GM12878 (cell line): ENCODE measurements around the gene ACADS. TPM values are rescaled to one million over a fixed set of nuclear protein-coding genes. Genes with fewer than 3 reads are reported as not detected.
A peak's percentile ranks its signal among the peaks of the same experiment; 100 is the strongest.

Experiments
- FOXM1 ChIP-seq: IDR thresholded peaks from 2 replicates; pipeline ENCODE4 v1.6.1; 2012; ENCODE audit warnings: low read depth, mild to moderate bottlenecking, inconsistent platforms, low read length, moderate library complexity
- HDGF ChIP-seq: fragments of 450-650 bp; IDR thresholded peaks from 2 replicates; pipeline ENCODE4 v1.6.1; 2016; ENCODE audit warnings: antibody characterized with exemption
- LARP7 ChIP-seq: fragments of 450-650 bp; IDR thresholded peaks from 2 replicates; pipeline ENCODE4 v1.6.1; 2017; ENCODE audit warnings: mild to moderate bottlenecking
- NBN ChIP-seq: fragments of 450-650 bp; IDR thresholded peaks from 2 replicates; pipeline ENCODE4 v1.6.1; 2016
- NFIC ChIP-seq: IDR thresholded peaks from 2 replicates; pipeline ENCODE4 v1.6.1; 2012; ENCODE audit warnings: low read depth, mild to moderate bottlenecking, inconsistent platforms, low read length, moderate library complexity
- PBX3 ChIP-seq: IDR thresholded peaks from 2 replicates; pipeline ENCODE4 v1.6.1; 2011; ENCODE audit warnings: mild to moderate bottlenecking, low read depth, low read length, moderate library complexity; ENCODE audit not compliant: insufficient replicate concordance
- POU2F2 ChIP-seq: IDR thresholded peaks from 3 replicates; pipeline ENCODE4 v1.6.1; 2011; ENCODE audit warnings: low read depth, mild to moderate bottlenecking, low read length, borderline replicate concordance
- PRDM15 ChIP-seq: fragments of 450-650 bp; formaldehyde crosslinking; IDR thresholded peaks from 2 replicates; pipeline ENCODE4 v1.4.0; 2020; ENCODE audit warnings: mild to moderate bottlenecking, moderate library complexity
- SMC3 ChIP-seq: IDR thresholded peaks from 2 replicates; pipeline ENCODE4 v1.6.1; 2011; ENCODE audit warnings: low read length, improper control_type of control experiment, borderline replicate concordance
- SP1 ChIP-seq: IDR thresholded peaks from one replicate; pipeline ENCODE4 v1.6.1; 2011; ENCODE audit warnings: low read depth, low read length
- SUZ12 ChIP-seq: fragments of 200-600 bp; sonication (generic); IDR thresholded peaks from one replicate; pipeline ENCODE4 v1.6.1; 2018; ENCODE audit warnings: antibody characterized with exemption, mild to moderate bottlenecking; ENCODE audit not compliant: unreplicated experiment
- ZNF24 ChIP-seq: fragments of 450-650 bp; IDR thresholded peaks from 2 replicates; pipeline ENCODE4 v1.6.1; 2017; ENCODE audit warnings: antibody characterized with exemption, mild to moderate bottlenecking
- ZZZ3 ChIP-seq: IDR thresholded peaks from 2 replicates; pipeline ENCODE4 v1.6.1; 2011; ENCODE audit warnings: low read depth; ENCODE audit not compliant: control insufficient read depth, insufficient read length
- polyA plus RNA-seq, 11 experiments: library from polyadenylated mRNA; depleted of rRNA in 4 of 11; unstranded in 6 of 11; stranded (reverse) in 5 of 11; fragments of >200 nt; fragmentation: Nextera tagmentation in 4 of 11; fragmentation: Illumina TruSeq in 1 of 11; extraction: Ambion mirVana in 4 of 11; extraction: Trizol in 1 of 11; gene quantifications; 1 replicate in 1 of 11; 2 replicates in 10 of 11; pipeline versions ENCODE4 v1.2.1 to v1.2.3, GENCODE V29; 2011 to 2016; ENCODE audit warnings: inconsistent platforms in 2 of 11, missing spikeins in 2 of 11, low read depth in 1 of 11
- total RNA-seq, 4 experiments: library from RNA; depleted of rRNA in 3 of 4; stranded (reverse); fragments of >200 nt in 3 of 4; fragmentation: Illumina TruSeq in 1 of 4; extraction: Trizol in 1 of 4; gene quantifications; 2 replicates each; pipeline versions ENCODE4 v1.2.1 to v1.2.3, GENCODE V29; 2013 to 2021
- TF ChIP-seq, protein P1 (sequence below): fragments of 450-650 bp; IDR thresholded peaks from 2 replicates; pipeline ENCODE4 v1.6.1; 2016; ENCODE audit warnings: mild to moderate bottlenecking
- TF ChIP-seq, protein P2 (sequence below): fragments of 450-650 bp; IDR thresholded peaks from 2 replicates; pipeline ENCODE4 v1.6.1; 2016; ENCODE audit warnings: mild to moderate bottlenecking, moderate library complexity, borderline replicate concordance

ACADS gene
- total and polyA plus RNA-seq, 10 of the 15 experiments (the other 5 are each of a cell fraction or from before 2014, with no cell fraction given): 0.05 to 18.1 (median 10.2) TPM

GRCh38 chr12:120767071-120768024 lies 41.7 kb downstream of the ACADS start (continued):
- TF ChIP-seq PRDM15 (CRISPR knock-in tag) (no peak), LARP7 (no peak), HDGF (no peak), ZNF24 (no peak), ZZZ3 (no peak), SMC3 (peak; percentile 14; the same call in 1 of the 2 replicates), NBN (no peak), SUZ12 (no peak), NFIC (no peak), PBX3 (peak; percentile 60), FOXM1 (no peak), SP1 (no peak), POU2F2 (0 out of 3 replicates have a peak, but pooled peaks have one; percentile 36)
- TF ChIP-seq, protein P1, sequence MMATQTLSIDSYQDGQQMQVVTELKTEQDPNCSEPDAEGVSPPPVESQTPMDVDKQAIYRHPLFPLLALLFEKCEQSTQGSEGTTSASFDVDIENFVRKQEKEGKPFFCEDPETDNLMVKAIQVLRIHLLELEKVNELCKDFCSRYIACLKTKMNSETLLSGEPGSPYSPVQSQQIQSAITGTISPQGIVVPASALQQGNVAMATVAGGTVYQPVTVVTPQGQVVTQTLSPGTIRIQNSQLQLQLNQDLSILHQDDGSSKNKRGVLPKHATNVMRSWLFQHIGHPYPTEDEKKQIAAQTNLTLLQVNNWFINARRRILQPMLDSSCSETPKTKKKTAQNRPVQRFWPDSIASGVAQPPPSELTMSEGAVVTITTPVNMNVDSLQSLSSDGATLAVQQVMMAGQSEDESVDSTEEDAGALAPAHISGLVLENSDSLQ: peak; percentile 50; the same call in 1 of the 2 replicates
- TF ChIP-seq, protein P2, sequence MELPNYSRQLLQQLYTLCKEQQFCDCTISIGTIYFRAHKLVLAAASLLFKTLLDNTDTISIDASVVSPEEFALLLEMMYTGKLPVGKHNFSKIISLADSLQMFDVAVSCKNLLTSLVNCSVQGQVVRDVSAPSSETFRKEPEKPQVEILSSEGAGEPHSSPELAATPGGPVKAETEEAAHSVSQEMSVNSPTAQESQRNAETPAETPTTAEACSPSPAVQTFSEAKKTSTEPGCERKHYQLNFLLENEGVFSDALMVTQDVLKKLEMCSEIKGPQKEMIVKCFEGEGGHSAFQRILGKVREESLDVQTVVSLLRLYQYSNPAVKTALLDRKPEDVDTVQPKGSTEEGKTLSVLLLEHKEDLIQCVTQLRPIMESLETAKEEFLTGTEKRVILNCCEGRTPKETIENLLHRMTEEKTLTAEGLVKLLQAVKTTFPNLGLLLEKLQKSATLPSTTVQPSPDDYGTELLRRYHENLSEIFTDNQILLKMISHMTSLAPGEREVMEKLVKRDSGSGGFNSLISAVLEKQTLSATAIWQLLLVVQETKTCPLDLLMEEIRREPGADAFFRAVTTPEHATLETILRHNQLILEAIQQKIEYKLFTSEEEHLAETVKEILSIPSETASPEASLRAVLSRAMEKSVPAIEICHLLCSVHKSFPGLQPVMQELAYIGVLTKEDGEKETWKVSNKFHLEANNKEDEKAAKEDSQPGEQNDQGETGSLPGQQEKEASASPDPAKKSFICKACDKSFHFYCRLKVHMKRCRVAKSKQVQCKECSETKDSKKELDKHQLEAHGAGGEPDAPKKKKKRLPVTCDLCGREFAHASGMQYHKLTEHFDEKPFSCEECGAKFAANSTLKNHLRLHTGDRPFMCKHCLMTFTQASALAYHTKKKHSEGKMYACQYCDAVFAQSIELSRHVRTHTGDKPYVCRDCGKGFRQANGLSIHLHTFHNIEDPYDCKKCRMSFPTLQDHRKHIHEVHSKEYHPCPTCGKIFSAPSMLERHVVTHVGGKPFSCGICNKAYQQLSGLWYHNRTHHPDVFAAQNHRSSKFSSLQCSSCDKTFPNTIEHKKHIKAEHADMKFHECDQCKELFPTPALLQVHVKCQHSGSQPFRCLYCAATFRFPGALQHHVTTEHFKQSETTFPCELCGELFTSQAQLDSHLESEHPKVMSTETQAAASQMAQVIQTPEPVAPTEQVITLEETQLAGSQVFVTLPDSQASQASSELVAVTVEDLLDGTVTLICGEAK: no peak
